ENCODE measurements around the gene DLX4.

DLX4 gene

DNA sequence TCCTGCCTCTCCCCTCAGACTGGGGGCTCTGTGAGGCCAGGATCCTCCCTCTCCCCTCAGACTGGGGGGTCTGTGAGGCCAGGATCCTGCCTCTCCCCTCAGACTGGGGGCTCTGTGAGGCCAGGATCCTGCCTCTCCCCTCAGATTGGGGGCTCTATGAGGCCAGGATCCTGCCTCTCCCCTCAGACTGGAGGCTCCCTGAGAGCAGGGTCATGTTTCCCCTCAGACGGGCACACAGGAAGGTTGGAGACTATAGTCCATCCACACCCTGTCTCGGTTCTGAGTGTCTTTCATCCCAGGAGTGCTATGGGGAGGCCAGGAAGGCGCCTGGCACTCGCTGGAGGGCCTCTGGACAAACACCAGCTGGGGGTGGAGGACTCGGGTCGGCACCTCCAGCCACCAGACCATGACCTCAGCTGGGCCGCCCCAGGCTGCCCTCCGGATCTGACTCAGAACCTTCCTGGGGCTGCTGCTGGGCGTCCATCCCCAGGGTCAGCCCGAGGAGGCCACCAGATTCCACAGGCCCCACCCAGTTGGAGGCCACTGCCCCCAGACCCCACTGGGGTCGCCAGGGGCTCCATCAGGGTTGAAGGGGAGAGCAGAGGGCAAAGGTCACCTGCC, 21.9 kb upstream of the DLX4 start:
- no peak for DNase-seq

DNA sequence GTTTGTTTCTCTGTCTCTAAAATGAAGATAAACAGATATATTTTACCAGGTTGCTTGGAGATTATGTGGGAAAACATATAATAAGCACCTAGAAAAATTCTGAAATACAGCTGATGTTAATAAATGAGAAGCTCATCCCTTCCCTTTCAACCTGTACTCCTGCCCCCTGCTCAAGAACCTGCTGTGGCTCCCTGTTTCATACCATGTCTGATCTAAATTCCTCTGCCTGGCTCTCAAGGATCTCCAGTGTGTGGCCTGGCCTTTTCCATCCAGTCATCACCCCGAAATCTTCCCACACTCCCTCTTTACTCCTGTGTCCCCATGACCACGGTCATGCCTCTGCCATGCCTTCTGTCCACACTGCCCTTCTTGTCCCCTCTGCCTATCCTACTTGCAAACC, 19.4 kb upstream of the DLX4 start:
- no peak for DNase-seq

DNA sequence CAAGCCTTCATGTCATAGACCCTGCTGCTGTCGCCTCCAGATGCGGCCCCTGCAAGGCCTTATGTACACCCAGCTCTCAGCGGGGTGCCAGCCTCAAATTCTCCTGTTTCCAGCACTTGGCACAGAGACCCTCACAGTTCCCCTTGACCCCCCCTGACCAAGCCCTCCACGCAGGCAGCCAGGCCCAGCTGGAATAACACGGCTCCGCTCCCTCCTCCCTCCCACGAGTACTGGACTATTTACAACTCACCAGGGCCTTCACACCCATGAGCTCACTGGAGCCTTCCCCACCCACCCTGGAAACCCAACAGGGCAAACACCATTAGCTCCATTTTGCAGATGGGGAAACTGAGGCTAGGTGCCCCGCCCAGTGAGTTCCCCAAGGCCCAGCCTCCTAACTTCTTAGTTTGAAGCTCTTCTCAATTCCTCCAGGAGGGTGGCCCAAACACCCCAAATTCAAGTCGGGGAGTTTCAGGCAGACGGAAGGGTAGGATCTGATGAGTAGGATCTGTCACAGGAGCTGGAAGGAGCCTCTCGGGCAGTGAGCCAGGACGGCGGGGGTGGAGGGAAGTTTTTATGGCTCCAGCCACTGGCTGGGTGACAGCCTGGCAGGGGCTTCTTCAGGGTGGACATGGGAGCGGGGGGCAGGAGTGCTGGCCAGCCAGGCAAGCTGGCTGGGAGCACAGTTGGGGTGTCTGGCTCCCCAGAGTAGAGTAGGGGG, 17.5 kb upstream of the DLX4 start:
- no peak for DNase-seq

DNA sequence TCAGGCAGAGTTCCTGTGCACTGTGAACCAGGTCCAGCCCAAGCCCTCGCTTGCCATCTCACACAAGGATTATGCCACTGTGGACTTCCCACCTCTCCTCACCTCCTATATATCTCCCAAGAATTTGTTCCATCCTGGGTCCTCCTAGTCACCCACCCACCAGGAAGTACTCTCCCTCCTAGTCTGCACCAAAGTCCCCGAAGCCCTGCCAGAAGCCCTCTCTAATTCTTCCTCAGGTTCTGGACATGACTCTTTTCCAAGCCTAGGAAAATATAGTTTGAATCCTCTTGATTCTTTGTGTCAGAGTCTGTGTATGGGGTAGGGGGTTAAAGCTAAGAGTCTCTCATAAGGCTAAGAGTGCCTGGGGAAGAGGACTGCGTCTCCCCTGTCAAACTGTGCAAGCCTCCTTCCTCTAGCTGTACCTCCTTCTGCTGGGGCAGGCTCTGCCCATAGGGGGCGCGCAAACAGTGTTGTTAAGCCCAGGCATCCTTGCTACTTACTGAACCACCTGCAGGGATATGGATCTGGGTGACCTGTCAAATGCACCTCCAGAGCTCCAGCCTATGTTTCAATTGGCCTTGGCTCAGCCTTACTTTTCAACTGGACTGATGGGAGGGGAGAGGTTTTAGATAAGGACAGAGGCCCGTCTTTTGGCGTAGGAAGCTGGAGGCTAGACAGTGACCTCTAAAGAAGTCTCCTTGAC, 16.6 kb upstream of the DLX4 start:
- peak; percentile 72 for DNase-seq

DNA sequence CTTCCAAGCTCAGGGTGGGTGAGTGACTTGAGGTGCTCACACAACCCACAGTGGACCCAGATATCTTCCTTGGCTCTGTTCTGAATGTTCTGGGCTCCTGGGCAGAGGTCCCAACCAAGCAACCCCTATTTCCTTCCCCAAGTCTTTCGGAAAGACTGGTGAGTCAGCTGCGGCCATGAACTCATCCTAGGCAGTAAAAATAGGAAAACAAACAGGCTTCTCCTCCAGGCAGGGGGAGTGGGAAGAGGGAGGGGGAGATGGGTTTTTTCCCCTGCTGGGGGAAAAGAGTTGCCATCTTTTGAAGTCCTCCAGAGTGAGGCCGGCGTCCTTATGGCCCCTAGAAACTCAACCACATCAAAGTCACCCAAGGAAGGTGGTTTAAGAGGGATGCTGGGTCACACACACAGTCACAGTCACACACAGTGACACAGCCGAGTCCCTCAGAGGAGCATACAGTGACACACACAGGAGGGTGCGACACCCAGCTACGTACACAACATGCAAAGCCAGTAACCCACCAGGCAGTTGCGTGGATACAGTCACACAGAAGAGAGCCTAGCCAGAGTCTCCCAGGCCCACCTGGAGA, 16.0 kb upstream of the DLX4 start:
- no peak for DNase-seq

DNA sequence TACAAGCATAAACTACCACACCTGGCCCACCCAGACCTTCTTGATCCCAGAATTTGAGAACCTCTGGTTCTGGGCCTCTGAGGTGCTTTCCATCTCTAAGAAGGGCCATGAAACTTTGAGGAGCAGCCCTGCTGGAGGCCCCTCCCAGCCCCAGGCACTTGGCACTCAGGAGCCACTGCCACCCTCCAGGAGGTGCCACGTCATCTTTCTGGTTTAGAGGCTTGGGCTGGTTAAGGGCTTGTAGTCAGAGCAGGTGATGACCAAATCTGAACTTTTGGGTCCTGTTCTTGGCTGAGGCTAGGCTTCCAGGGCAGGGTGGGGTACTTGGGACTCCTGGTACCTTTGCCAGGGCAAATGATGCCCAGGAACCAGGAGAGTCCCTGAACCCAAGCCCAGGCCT, 13.8 kb upstream of the DLX4 start:
- DNase-seq: no peak

DNA sequence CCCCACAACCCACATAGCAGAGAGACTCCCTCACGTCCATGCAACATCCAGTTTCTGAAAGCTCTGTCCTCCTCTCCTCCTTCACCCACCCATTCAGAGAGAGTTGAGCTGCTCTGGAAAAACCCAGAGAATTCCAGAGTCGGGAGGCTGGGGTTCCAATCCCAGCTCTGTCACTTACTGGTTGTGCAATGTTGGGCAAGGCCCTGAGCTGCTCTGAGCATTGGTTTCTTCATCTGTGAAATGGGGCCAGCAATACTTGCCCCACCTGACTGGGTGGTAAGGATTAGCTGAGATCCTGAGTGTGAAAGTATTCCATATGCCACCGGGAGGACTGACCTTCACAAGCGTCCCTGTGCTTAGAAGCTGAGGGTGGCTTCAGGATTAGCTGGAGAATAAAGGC, 12.2 kb upstream of the DLX4 start:
- DNase-seq: no peak

DNA sequence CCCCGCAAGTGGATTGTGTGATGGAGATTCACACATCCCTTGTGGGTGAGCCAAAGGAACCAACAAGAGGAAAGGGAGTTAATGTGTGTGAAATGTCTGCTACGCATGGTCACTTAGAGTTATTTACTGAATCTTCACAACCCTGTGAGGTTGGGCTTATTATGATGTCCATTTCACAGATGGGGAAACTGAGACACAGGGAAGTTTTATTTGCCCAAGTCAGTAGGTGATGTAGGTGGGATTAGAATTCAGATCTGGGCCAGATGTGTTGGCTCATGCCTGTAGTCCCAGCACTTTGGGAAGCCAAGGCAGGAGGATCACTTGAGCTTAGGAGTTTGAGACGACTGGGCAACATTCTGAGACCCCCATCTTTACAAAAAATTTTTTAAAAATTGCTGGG, 11.6 kb upstream of the DLX4 start:
- DNase-seq: no peak

DNA sequence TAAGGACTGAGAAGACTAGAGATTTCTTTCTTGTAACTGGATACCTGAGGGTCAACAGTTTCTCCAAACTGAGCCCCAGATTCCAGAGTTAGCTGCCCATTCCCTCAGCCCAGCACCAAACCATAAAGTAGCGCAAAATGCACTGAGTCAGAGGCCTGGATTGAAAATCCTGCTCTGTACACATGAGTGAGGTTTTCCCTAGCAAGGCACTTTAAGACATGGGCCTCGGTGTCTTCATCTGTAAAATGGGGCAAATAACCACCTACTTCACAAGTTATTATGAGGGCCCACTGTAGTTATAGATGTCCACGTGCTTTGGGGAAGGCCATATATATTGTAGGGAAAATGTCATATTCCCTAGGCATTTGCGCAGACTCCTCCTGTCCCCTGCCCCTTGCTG, 10.3 kb upstream of the DLX4 start:
- no peak for DNase-seq

DNA sequence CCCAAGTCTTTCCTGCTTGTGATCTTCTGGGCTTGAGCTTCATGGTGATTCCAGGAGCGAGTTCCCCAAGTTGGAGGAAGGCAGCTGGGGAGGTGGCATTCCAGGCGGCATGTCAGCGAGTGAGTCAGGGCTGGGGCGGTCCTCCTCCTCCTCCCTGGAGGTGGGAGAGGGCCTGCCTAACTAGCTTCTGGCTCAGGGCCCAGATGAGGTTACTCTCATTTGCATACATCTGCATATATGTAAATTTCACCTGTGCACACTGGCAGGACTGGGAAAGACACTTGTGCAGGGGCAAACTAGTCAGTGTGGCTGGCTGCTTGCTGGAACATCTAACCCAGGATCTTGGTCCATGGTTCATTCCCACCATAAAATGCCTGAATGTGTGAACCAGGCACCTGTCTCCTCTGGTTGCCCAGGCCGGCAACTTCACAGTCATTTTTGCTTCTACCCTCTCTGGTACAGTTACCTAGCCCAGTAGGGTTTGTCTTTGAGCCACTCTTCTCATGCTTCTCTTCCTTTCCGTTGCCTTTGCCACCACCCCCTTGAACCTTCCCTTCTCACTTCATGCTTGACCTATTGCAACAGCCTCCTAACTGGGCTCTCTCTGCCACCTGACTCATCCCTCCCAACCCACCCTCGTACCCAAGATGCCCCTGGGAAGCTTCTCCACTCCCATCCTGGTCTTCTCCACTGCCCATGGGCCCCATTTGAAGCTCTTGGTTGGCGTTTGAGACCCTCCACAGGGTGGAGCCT, 9.6 kb upstream of the DLX4 start:
- no peak for DNase-seq

DNA sequence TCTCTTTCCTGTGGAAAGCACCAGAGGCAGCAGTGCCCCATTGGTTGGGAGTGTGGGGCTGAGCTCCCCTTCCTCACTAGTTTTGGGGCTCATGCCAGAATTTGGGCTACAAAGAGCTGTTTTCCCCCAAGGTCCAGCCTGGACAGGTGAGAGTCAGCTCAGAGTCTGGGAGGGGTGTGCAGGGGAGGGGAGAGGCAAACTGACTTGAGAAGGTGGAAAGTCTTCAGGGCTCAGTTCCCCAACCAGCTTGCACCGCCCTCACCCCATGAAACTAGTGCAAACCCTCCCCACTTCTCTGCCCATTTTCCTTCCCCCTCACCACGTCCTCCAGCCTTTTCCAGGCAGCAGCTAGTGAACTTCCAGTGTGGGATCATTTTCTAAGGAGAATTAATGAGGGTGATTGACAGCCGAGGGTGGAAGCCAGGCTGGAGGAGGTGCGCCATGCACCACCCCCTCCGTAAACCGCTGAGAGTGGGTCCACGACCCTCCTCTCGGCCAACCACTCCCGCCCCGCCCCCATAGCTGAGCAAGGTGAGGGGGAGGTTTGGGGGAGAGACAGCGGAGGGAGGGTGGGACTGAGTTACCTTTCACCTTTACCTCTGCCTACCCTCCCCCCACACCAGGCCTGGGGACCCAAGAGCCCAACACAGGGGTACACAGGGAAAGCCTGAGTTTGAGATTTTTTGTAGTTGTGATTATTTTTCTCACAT, 6.2 kb upstream of the DLX4 start:
- no peak for DNase-seq

DNA sequence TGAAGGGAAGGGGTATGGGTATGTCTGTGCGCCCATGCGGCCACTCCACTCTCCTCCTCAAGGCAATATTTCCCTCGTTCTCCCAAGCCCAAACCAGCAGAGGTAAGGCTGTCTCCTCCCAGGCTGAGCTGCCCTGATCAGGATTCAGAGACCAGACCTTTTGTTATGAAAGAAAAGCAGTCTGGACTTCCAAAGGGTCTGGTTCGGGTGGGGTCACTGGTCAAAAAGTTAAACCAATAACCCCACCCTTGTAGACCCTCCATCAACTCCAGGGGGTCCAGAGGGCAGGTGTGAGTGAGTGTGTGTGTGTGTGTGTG, 5.7 kb upstream of the DLX4 start:
- DNase-seq: no peak

DNA sequence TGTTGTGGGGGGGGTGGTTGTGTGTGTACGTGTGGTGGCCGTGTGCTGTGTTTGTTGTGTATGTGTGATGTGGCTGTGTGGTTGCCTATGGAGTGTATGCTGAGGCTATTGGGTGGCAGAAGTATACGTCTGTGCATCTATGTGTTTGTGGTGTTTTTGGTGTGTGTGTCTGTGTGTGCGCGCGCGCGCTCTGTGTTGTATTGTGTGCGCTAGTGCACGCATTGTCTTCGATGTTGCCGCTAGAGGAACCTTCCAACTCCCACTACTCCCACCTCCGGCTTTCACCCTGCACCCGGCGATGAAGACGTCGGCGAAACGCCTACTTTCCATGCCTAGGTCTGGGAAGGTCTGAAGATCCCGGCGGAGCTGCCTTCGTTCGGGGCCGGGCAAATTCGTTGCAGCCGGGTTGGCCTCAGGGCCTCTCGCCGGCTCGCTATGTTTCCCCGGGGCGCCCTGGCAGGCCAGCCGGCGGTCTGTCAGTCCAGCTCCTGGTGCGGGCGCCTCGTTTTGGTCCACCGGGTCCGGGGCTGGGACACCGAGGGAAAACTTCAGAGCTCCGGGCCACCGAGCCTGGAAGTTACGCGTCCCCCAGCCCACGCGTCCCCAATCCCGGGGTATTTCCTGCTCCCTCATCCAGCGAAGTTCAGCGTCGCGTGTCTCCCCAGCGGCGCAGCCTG, 5.2 kb upstream of the DLX4 start:
- DNase-seq: no peak

DNA sequence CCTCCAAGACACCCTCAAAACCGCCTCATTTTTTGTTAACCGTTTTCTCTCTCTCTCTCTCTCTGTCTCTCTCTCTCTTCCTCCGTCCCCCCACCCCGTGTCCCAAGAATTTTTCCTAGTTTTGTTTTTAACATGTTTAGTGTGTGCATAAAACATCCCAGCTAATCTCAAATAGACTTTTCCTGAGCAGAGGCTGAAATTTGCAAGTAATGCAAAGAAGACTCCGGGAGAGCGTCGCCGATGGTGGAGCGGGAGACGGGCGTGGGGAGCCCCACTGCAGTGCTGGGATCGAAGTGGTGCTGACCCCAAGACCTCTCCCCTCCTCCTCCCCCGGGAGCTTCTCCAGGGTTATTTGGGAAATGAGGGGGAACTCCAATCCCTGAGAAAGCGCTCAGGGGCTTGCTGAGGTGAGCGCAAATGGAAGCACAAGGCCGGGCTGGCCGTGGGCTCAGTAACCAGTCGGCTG, 4.7 kb upstream of the DLX4 start:
- no peak for DNase-seq

DNA sequence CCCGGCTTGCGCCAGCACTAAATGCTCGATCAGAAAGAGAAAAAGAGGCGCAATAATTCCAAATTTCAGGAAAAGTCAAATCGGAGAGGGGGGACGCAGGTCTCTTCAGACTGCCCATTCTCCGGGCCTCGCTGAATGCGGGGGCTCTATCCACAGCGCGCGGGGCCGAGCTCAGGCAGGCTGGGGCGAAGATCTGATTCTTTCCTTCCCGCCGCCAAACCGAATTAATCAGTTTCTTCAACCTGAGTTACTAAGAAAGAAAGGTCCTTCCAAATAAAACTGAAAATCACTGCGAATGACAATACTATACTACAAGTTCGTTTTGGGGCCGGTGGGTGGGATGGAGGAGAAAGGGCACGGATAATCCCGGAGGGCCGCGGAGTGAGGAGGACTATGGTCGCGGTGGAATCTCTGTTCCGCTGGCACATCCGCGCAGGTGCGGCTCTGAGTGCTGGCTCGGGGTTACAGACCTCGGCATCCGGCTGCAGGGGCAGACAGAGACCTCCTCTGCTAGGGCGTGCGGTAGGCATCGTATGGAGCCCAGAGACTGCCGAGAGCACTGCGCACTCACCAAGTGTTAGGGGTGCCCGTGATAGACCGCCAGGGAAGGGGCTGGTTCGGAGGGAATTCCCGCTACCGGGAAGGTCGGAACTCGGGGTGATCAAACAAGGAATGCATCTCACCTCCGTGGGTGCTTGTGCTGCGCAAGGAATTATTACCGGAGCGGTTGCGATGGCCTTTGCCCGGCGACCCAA, 4.0 kb upstream of the DLX4 start:
- DNase-seq: no peak

DNA sequence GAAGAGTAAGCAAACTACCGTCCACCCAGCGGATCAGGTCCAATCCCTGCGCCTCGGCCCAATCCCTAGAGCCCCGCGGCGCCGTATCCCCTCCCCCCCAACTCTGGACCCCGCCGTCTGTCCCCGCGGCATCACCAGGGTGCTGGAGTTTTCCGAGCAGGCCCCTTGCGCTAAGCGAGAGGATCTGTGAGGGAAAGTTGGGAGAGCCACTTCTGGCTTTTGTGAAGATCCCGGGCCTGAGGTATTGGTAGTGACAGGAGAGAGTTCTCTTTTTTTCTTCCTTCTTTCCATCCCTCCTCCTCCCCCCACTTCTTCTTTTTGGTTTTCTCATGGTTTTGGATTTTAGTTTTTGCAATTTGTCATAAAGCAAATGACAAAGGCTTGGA, 3.5 kb upstream of the DLX4 start:
- no peak for DNase-seq

DNA sequence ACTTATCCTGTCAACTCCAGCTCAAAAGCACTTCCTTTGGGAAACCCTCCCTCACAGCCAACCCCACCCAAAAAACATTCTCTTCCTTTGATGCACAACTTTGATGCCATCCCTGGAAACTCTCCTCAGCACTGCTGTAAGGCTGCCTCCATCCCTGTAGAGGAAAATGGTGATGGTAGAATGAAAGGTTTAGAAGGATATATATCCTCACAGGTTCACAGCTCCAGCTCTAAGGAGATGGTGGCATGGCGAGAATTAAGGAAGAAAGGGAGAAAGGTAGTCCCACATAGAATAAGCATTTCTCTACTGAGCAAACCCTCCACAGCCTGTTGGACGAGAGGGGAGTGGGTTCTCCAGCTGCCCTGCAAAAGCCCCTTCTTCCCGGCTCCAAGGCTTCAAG, 2.2 kb upstream of the DLX4 start:
- no peak for DNase-seq

DNA sequence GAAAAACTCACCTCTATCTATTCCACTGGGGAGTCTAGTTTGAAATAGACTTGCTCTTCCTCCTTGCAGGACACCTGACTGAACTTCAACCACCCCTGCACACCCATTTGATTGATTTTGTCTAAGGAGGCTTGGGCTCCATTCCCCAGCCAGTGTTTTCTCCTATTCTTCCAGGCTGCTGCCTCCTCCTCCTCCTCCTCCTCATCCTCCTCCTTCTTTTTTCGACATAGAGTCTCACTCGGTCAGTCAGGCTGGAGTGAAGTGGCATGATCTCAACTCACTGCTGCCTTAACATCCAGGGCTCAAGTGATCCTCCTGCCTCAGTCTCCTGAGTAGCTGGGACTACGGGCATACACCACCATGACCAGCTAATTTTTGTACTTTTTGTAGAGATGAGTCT, 1.8 kb upstream of the DLX4 start:
- no peak for DNase-seq

DNA sequence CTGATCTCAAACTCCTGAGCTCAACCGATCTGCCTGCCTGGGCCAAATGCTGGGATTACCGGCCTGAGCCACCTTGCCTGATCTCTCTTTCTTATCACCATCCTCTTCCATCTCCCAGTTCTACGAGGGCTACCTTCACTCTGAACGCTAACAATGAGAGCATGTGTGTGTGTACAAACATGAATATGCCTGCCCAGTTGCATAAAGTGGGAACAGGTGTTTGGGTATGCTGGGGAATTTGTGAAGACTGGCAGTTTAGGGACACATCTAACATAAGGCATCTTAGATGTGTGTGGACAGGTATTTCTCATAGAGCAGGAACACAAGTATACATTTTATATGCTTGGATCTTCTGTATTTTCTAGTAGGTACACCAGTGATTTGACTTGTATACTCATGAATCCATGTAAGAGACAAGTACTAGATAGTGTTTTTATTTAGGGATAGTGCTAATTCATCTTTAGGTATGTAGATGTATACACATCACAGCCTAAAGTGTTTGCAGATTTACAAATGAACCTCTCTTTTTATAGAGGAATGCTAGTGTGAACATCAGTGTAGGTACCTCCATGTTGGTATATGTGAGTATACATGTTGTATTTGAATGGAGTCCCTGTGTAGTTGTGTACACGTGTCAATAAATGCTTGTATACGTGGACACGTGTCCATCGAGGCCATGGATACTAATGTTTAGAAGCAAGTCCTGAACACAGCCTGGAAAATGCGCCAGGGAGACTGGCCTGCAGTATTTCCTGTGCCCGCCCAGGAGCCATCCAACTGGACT, 1.2 kb upstream of the DLX4 start:
- DNase-seq: no peak

DNA sequence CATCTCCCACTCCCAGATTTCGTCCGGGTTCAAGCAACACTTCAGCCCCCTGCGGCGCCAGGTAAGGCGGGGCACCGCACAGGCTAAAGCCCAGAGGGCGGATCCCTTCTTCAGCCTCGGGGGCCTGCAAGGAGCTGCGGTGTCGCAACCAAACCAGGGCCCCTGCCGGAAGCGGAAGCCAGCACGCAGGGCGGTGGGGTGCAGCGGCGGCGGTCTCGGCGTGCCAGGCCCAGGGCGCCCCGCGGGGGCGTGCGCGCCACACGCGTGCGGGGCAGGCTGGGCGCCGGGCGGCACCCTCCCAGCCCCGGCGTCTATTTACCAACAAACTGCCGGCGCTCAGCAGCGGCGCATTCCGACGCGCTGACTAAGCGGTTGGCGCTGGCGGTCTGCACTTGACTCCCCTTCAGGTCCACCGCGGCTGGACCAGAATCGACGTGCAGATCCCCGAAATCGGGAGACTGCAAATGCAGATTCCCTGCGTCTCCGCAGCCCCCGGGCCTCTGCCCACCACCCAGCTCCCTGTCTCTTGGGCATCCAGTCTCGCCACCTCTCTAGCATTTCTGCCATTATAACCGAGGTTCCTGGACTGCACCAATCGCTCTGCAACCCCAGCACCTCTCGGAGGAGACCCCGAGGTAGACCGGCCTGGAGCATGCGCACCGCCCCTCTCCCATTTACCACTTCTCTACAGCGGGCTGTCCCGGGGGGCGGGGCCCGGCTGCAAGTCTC, 421 bp upstream of the DLX4 start:
- DNase-seq: peak; percentile 44
